OCI-LY3 (cell line): ENCODE results near the gene NUP188.

Experiments
- H2AFZ ChIP-seq: fragments of 200-600, 300-600 bp; shearing (Covaris generic); 2 replicates; pipeline ENCODE4 v1.6.0; 2014; ENCODE audit warnings: antibody characterized with exemption, low read depth, low read length
- H3K27ac ChIP-seq: fragments of 200-600, 300-600 bp; sonication (generic); 2 replicates; pipeline ENCODE4 v1.5.1; 2014; ENCODE audit warnings: mild to moderate bottlenecking, low read length, moderate library complexity, mixed read lengths
- H3K27me3 ChIP-seq: fragments of 200-600, 300-600 bp; sonication (generic); 2 replicates; pipeline ENCODE4 v1.6.1; 2014; ENCODE audit warnings: low read depth, low read length, mixed read lengths
- H3K36me3 ChIP-seq: fragments of 200-600, 300-600 bp; sonication (generic); replicated peaks from 2 replicates; pipeline ENCODE3; 2014; ENCODE audit warnings: low read depth, low read length, mixed read lengths
- H3K4me1 ChIP-seq: fragments of 300-600, 200-600 bp; sonication (generic); 2 replicates; pipeline ENCODE4 v1.6.1; 2014; ENCODE audit warnings: low read length, mixed read lengths
- H3K4me2 ChIP-seq: fragments of 200-600, 300-600 bp; sonication (generic); 2 replicates; pipeline ENCODE4 v1.6.1; 2014; ENCODE audit warnings: low read length, mixed read lengths
- H3K4me3 ChIP-seq: fragments of 300-600, 200-600 bp; sonication (generic); 2 replicates; pipeline ENCODE4 v1.5.1; 2014; ENCODE audit warnings: antibody characterized with exemption, mild to moderate bottlenecking, low read length, moderate library complexity
- H3K79me2 ChIP-seq: fragments of 300-600, 200-600 bp; shearing (Covaris generic); 2 replicates; pipeline ENCODE4 v1.6.1; 2014; ENCODE audit warnings: mild to moderate bottlenecking, low read length, mixed read lengths
- H3K9ac ChIP-seq: fragments of 300-600, 200-600 bp; shearing (Covaris generic); 2 replicates; pipeline ENCODE4 v1.6.0; 2014; ENCODE audit warnings: mild to moderate bottlenecking, low read length, moderate library complexity
- H3K9me3 ChIP-seq: fragments of 200-600, 300-600 bp; shearing (Covaris generic); 2 replicates; pipeline ENCODE4 v1.6.1; 2014; ENCODE audit warnings: low read length, mixed read lengths; ENCODE audit not compliant: insufficient read depth
- H4K20me1 ChIP-seq: fragments of 200-600, 300-600 bp; sonication (generic); 2 replicates; pipeline ENCODE4 v1.6.1; 2016; ENCODE audit warnings: low read length, mixed read lengths; ENCODE audit not compliant: insufficient read depth
- EZH2phosphoT487 ChIP-seq: fragments of 200-600 bp; shearing (Covaris generic); IDR thresholded peaks from 2 replicates; pipeline ENCODE4 v1.6.1; 2018; ENCODE audit warnings: antibody characterized with exemption, mixed run types, low read depth
- TF ChIP-seq, protein P1 (sequence below): fragments of 200-600, 300-600 bp; sonication (generic); IDR thresholded peaks from 2 replicates; pipeline ENCODE4 v1.5.1; 2014; ENCODE audit warnings: antibody characterized with exemption, low read length, low read depth

Gene NUP188

GRCh38 chr9:128947527-128948301 lies at the start of gene NUP188, which contains the start of gene DOLK:
NUP188 (plus strand) TSS chr9:128947699; CDS start chr9:128947720, 21 bp downstream.
DOLK (minus strand) TSS chr9:128947603; CDS start chr9:128947303, 300 bp downstream.
- Histone ChIP-seq H3K27ac (peak within 1 kb of the TSS; percentile 38), H3K4me1 (peaks cover 5% of the 10 kb centered on the region)
- TF ChIP-seq EZH2phosphoT487: no peak
- TF ChIP-seq, protein P1, sequence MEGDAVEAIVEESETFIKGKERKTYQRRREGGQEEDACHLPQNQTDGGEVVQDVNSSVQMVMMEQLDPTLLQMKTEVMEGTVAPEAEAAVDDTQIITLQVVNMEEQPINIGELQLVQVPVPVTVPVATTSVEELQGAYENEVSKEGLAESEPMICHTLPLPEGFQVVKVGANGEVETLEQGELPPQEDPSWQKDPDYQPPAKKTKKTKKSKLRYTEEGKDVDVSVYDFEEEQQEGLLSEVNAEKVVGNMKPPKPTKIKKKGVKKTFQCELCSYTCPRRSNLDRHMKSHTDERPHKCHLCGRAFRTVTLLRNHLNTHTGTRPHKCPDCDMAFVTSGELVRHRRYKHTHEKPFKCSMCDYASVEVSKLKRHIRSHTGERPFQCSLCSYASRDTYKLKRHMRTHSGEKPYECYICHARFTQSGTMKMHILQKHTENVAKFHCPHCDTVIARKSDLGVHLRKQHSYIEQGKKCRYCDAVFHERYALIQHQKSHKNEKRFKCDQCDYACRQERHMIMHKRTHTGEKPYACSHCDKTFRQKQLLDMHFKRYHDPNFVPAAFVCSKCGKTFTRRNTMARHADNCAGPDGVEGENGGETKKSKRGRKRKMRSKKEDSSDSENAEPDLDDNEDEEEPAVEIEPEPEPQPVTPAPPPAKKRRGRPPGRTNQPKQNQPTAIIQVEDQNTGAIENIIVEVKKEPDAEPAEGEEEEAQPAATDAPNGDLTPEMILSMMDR: no peak

GRCh38 chr9:128898382-128898781 lies 49.1 kb upstream of the NUP188 start:
- Histone ChIP-seq H3K4me3 (no peak overlapping the region), H3K9me3 (no peaks in the 10 kb centered on the region), H4K20me1 (0 out of 2 replicates have a peak, but pooled peaks cover 4% of the 10 kb centered on the region), H2AFZ (no peak overlapping the region), H3K79me2 (no peaks in the 10 kb centered on the region), H3K4me2 (no peak overlapping the region), H3K36me3 (peaks cover 7% of the 10 kb centered on the region), H3K27me3 (no peaks in the 10 kb centered on the region), H3K27ac (no peak overlapping the region), H3K4me1 (peaks cover 17% of the 10 kb centered on the region; the same call in 1 of the 2 replicates), H3K9ac (no peak overlapping the region)
- TF ChIP-seq EZH2phosphoT487: no peak

More at GRCh38 chr9:128947527-128948301, at the start of gene NUP188, which contains the start of gene DOLK:
- peaks cover 6% of the 10 kb centered on the region for H3K36me3 ChIP-seq
- H3K9me3 ChIP-seq: no peaks in the 10 kb centered on the region
- H4K20me1 ChIP-seq: no peaks in the 10 kb centered on the region
- H3K27me3 ChIP-seq: no peaks in the 10 kb centered on the region
- H3K4me3 ChIP-seq: peak within 1 kb of the TSS; percentile 92
- peak within 1 kb of the TSS; percentile 16; the same call in 1 of the 2 replicates for H2AFZ ChIP-seq
- peaks cover 14% of the 10 kb centered on the region for H3K79me2 ChIP-seq
- H3K9ac ChIP-seq: peak within 1 kb of the TSS; percentile 87
- H3K4me2 ChIP-seq: peak within 1 kb of the TSS; percentile 85

GRCh38 chr9:128898845-128899565 lies 48.5 kb upstream of the NUP188 start:
- Histone ChIP-seq H3K79me2 (no peaks in the 10 kb centered on the region), H3K9me3 (no peaks in the 10 kb centered on the region), H3K36me3 (peaks cover 6% of the 10 kb centered on the region), H3K4me3 (no peak overlapping the region), H3K9ac (no peak overlapping the region), H3K27ac (no peak overlapping the region), H2AFZ (no peak overlapping the region), H3K27me3 (no peaks in the 10 kb centered on the region), H3K4me2 (no peak overlapping the region), H4K20me1 (0 out of 2 replicates have a peak, but pooled peaks cover 4% of the 10 kb centered on the region), H3K4me1 (peaks cover 17% of the 10 kb centered on the region; the same call in 1 of the 2 replicates)
- TF ChIP-seq, protein P1: no peak
- no peak for TF ChIP-seq EZH2phosphoT487

GRCh38 chr9:128899566-128900322 lies 47.8 kb upstream of the NUP188 start:
- Histone ChIP-seq H3K27ac (no peak overlapping the region), H3K4me1 (peaks cover 17% of the 10 kb centered on the region; the same call in 1 of the 2 replicates), H3K36me3 (peaks cover 6% of the 10 kb centered on the region), H4K20me1 (0 out of 2 replicates have a peak, but pooled peaks cover 4% of the 10 kb centered on the region), H3K79me2 (no peaks in the 10 kb centered on the region), H3K9me3 (no peaks in the 10 kb centered on the region), H3K4me3 (no peak overlapping the region), H3K9ac (no peak overlapping the region), H2AFZ (no peak overlapping the region), H3K27me3 (no peaks in the 10 kb centered on the region), H3K4me2 (no peak overlapping the region)
- TF ChIP-seq, protein P1: no peak
- no peak for TF ChIP-seq EZH2phosphoT487
